Measurements from ENCODE around the gene PSG6.
"Not testable (repeated sequence)": the region's sequence is repeated elsewhere in the genome, so short reads cannot be mapped to it uniquely, and the experiment has no call there.

DNA sequence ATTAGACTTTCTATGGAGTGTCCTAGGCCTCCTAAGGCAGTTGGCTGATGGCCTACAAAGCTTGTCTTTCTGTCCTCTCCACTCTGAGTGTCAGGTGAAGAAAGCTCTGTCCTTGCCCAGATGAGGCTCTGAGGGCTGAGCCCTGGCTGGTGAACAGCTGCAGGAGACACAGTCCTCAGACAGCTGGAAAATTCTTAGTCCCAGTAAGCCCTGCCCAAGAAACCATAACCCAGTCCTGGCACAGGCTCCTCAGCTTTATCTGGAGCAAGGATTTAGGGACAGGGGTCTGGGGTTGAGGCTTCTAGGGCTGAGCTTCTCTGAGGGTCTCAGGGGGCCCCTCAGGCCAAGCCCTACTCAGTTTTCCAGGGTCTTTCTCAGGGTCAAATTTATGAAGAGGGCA lies 17.0 kb upstream of the PSG6 start:
- not testable (repeated sequence) for TF ChIP-seq POLR2A (IDR thresholded peaks at IDR 0.05; ENCODE audit: low read length); GATA1 (IDR thresholded peaks at IDR 0.05; ENCODE audit: low read depth, low read length)

All from erythroblast (primary cell).